Naive thymus-derived CD4-positive, alpha-beta T cell (primary cell): ENCODE data around the gene RAD54L. TPM values are rescaled to one million over a fixed set of nuclear protein-coding genes. Genes with fewer than 3 reads are reported as not detected.
A peak's percentile ranks its signal among the peaks of the same experiment; 100 is the strongest.

ENCODE experiments used
- ATAC-seq: fragments of 150-1000 bp; cut with Tn5 transposase; 2 replicates; pipeline ENCODE4 v1.10.0; 2021; ENCODE audit warnings: mild to moderate bottlenecking, moderate library complexity
- CTCF ChIA-PET: fragments of 350-600 bp; sonication (Branson Sonifier 250); formaldehyde crosslinking; loops from one replicate; lab custom pipeline; 2021; ENCODE audit warnings: antibody characterized with exemption; lab: Charles Lee
- POLR2A ChIA-PET: fragments of 350-600 bp; sonication (Branson Sonifier 250); formaldehyde crosslinking; loops from one replicate; lab custom pipeline; 2021; ENCODE audit warnings: antibody characterized with exemption, inconsistent platforms; lab: Charles Lee
- DNase-seq, 9 donors: peaks; one replicate each; pipeline versions ENCODE4 v3.0.0 to v3.0.0-alpha.2; 2020 to 2022; ENCODE audit warnings: mixed read lengths in 1 of 9
- H3K27ac ChIP-seq: one replicate; pipeline ENCODE4 v1.7.0; 2013; ENCODE audit warnings: mild to moderate bottlenecking, low read depth, low read length, moderate library complexity
- H3K27me3 ChIP-seq, 2 donors: one replicate each; pipeline ENCODE4 v1.7.0; 2013; ENCODE audit warnings: low read length in 2 of 2, mild to moderate bottlenecking in 2 of 2, moderate library complexity in 2 of 2; ENCODE audit not compliant: control insufficient read depth in 2 of 2, insufficient read depth in 2 of 2
- H3K36me3 ChIP-seq, 3 experiments: 1 replicate in 2 of 3; 2 replicates in 1 of 3; pipeline ENCODE4 v1.7.0; 2013; ENCODE audit warnings: low read length in 3 of 3, mild to moderate bottlenecking in 3 of 3, moderate library complexity in 1 of 3; ENCODE audit not compliant: insufficient read depth in 3 of 3, control insufficient read depth in 2 of 3
- H3K4me1 ChIP-seq, 2 donors: one replicate each; pipeline ENCODE4 v1.7.0; 2013; ENCODE audit warnings: low read length in 2 of 2, mild to moderate bottlenecking in 2 of 2, moderate library complexity in 1 of 2; ENCODE audit not compliant: control insufficient read depth in 2 of 2, insufficient read depth in 2 of 2
- H3K4me3 ChIP-seq: 2 replicates; pipeline ENCODE4 v1.7.0; 2013; ENCODE audit warnings: mild to moderate bottlenecking, low read length
- H3K9me3 ChIP-seq, 3 experiments: 1 replicate in 2 of 3; 2 replicates in 1 of 3; pipeline ENCODE4 v1.7.0; 2013; ENCODE audit warnings: low read length in 3 of 3; ENCODE audit not compliant: control insufficient read depth in 2 of 3
- H3K27ac Mint-ChIP-seq, 9 donors: one replicate each; pipeline ENCODE4 v1.8.0; 2020 to 2022; ENCODE audit warnings: mixed read lengths in 9 of 9, mild to moderate bottlenecking in 8 of 9, moderate library complexity in 5 of 9, inconsistent platforms in 2 of 9
- H3K27me3 Mint-ChIP-seq, 5 donors: one replicate each; pipeline ENCODE4 v1.8.0; 2021 to 2022; ENCODE audit warnings: mixed read lengths in 5 of 5, mild to moderate bottlenecking in 1 of 5
- H3K36me3 Mint-ChIP-seq, 5 donors: one replicate each; pipeline ENCODE4 v1.8.0; 2020 to 2022; ENCODE audit warnings: mixed read lengths in 5 of 5, mild to moderate bottlenecking in 3 of 5, inconsistent platforms in 1 of 5
- H3K4me1 Mint-ChIP-seq, 7 donors: one replicate each; pipeline ENCODE4 v1.8.0; 2020 to 2022; ENCODE audit warnings: mixed read lengths in 7 of 7, mild to moderate bottlenecking in 3 of 7, inconsistent platforms in 1 of 7
- H3K4me3 Mint-ChIP-seq, 10 donors: one replicate each; pipeline ENCODE4 v1.8.0; 2020 to 2022; ENCODE audit warnings: mild to moderate bottlenecking in 10 of 10, mixed read lengths in 10 of 10, moderate library complexity in 6 of 10, inconsistent platforms in 2 of 10
- H3K9me3 Mint-ChIP-seq, 11 donors: one replicate each; pipeline ENCODE4 v1.8.0; 2020 to 2022; ENCODE audit warnings: mixed read lengths in 11 of 11, mild to moderate bottlenecking in 4 of 11, inconsistent platforms in 1 of 11, moderate library complexity in 1 of 11
- intact Hi-C, 2 donors: fragments of 100-400 bp; cut with micrococcal nuclease; formaldehyde crosslinking; loops; one replicate each; pipeline ENCODE4 v1.15.1; 2023
- polyA plus RNA-seq, 2 donors: library from polyadenylated mRNA; unstranded; fragments of 300-500 nt; fragmentation: Illumina TruSeq; gene quantifications; one replicate each; pipeline ENCODE4 v1.2.3, GENCODE V29; 2021
- total RNA-seq, 6 experiments: library from RNA in 5 of 6; stranded (reverse) in 5 of 6; gene quantifications; 1 replicate in 5 of 6; 2 replicates in 1 of 6; pipeline ENCODE4 v1.2.3 and lab custom pipeline; 2021 to 2026

The RAD54L gene
- total RNA-seq = 10 to 100 TPM in 1 of 5 experiments, 1 to 10 TPM in 3, under 1 TPM in 1; 0.94 to 31.9 (median 2.1) TPM
- 1 to 10 TPM in 1 of 2 donors, not detected in 1; 1.2 TPM for polyA plus RNA-seq
- 0.67 reads per million for total RNA-seq (lab: John Stamatoyannopoulos, UW)

DNA sequence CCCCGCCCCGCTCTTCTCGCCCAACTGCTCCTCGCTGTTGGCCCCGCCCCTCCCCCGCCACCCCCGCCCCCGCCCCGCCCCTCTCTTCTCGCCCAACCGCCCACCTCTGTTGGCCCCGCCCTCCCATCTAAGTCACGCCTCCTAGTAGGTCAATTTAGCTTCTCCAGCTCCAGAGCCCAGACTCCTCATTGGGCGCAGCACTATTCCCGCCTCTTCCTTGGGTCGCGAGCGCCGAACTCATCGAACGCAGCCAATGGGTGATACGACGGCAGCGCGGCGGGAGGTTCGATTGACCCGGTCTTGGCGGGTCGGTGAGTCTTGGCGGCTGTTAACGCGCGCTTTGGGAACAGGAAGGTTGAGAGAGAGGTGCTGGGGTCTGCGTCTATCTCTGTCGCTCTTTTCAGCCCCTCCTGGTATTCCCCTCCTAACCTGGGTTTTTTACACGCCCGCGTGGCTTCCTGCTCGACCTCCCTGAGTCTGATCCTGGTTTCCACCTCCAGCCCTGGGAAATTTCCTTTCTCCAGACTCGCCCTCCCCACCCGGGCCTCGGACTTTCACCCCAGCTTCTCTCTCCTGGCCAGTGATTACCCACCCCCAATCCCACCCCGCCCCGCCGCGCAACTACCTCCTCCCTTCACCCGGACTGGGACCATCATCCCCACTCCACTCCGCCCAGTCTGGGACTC is at the start of gene RAD54L:
Gene RAD54L (plus strand): TSS at position 328 of the 686 bp plus-strand sequence. CDS start 643 bp downstream, outside the sequence.
- Mint-ChIP-seq H3K4me1 (peaks cover 0 to 41% (median 17%) of the 10 kb centered on the region in 7 donors), H3K9me3 (no peaks in the 10 kb centered on the region), H3K27me3 (no peaks in the 10 kb centered on the region), H3K4me3 (peak within 1 kb of the TSS; percentile 86 to 100 (median 94)), H3K36me3 (peaks cover 0 to 18% (median 0%) of the 10 kb centered on the region in 5 donors), H3K27ac (peak within 1 kb of the TSS; percentile 62 to 96 (median 78))
- no peaks in the 10 kb centered on the region for H3K9me3 ChIP-seq
- H3K4me1 ChIP-seq = peaks cover 4 to 8% of the 10 kb centered on the region in 2 donors
- POLR2A ChIA-PET = interaction anchor here (0.6 to 2.4 kb wide), 7 partner anchors 50 to 908 kb away, joined by 3 to 9 read pairs (median 3); partner anchors contain the start of genes LRRC41, NSUN4, POMGNT1 and UQCRH
- DNase-seq (peak; percentile 83 to 97 (median 95)), ATAC-seq (peak; percentile 99)
- H3K27me3 ChIP-seq = no peaks in the 10 kb centered on the region
- H3K36me3 ChIP-seq = no peaks in the 10 kb centered on the region
- intact Hi-C loops = loop anchor here (1.0 to 5.0 kb wide), 15 partner anchors 49 to 1573 kb away; partner anchors contain the start of genes LRRC41 (in 2 of the 2), MKNK1 (in 2 of the 2), NSUN4 (in 2 of the 2) and POMGNT1 (in 2 of the 2)
- peak within 1 kb of the TSS; percentile 89 for H3K4me3 ChIP-seq
- peak within 1 kb of the TSS; percentile 66 for H3K27ac ChIP-seq
- CTCF ChIA-PET = interaction anchor here (0.5 to 0.9 kb wide), 2 partner anchors 99 to 1233 kb away, joined by 3 read pairs; no protein-coding TSS in a partner anchor

GRCh38 chr1:46197964-46198811 is 49.4 kb upstream of the RAD54L start, which contains the start of gene POMGNT1:
POMGNT1 (minus strand) TSS chr1:46198434; CDS start chr1:46197821, 613 bp downstream.
- H3K4me3 Mint-ChIP-seq = peak within 1 kb of the TSS; percentile 78 to 88 (median 84)
- H3K4me1 Mint-ChIP-seq = peaks cover 18 to 44% (median 30%) of the 10 kb centered on the region in 7 donors
- peaks cover 0 to 6% (median 0%) of the 10 kb centered on the region in 5 donors for H3K27me3 Mint-ChIP-seq
- Histone ChIP-seq H3K9me3 (no peaks in the 10 kb centered on the region), H3K36me3 (peaks cover 0 to 37% (median 4%) of the 10 kb centered on the region in 3 experiments), H3K27ac (peak within 1 kb of the TSS; percentile 90), H3K27me3 (no peaks in the 10 kb centered on the region), H3K4me1 (peaks cover 13 to 22% of the 10 kb centered on the region in 2 donors), H3K4me3 (peak within 1 kb of the TSS; percentile 84)
- peak; percentile 97 for ATAC-seq
- ChIA-PET POLR2A (interaction anchor here (0.6 to 2.1 kb wide), 5 partner anchors 11 to 889 kb away, joined by 3 to 7 read pairs (median 3); no protein-coding TSS in a partner anchor), CTCF (no interaction called here)
- intact Hi-C loops = loop anchor here (1.0 to 2.0 kb wide), 5 partner anchors 25 to 511 kb away; partner anchors contain the start of genes RAD54L (in 2 of the 2), LRRC41 (in 1 of the 2) and UQCRH (in 1 of the 2)
- H3K27ac Mint-ChIP-seq = peak within 1 kb of the TSS; percentile 44 to 90 (median 83)
- H3K36me3 Mint-ChIP-seq = peaks cover 0 to 15% (median 6%) of the 10 kb centered on the region in 5 donors
- peak; percentile 60 to 88 (median 76) for DNase-seq
- H3K9me3 Mint-ChIP-seq = no peaks in the 10 kb centered on the region

DNA sequence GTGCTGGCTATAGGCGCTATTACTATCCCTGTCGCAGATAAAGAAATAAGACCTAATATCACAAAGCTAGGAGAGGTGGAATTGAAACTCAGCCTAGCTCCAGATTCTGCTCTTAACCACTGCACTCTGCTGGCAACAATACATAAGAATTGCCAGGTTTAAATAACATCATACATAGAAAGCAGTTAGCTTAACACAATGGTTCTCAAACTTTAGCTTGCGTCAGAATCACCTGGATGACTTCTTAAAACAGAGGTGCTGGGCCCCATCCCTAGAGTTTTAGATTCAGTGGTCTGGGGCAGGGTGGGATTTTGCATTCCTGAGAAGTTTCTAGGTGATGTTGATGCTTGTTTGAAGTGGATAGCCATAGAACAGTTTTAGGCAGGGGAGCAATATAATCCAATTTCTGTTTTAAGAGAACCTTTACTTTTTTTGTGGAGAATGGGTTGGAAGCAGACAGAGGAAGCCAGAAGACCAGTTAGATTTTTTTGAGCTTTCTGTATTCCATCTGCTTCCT is 48.3 kb upstream of the RAD54L start:
- Histone ChIP-seq H3K27ac (no peak overlapping the region), H3K4me1 (peaks cover 16 to 22% of the 10 kb centered on the region in 2 donors), H3K9me3 (no peaks in the 10 kb centered on the region), H3K4me3 (no peak overlapping the region), H3K27me3 (no peaks in the 10 kb centered on the region), H3K36me3 (peaks cover 0 to 26% (median 4%) of the 10 kb centered on the region in 3 experiments)
- H3K27me3 Mint-ChIP-seq = peaks cover 0 to 6% (median 0%) of the 10 kb centered on the region in 5 donors
- peak overlapping the region; percentile 78 to 88 (median 84) for H3K4me3 Mint-ChIP-seq
- no peaks in the 10 kb centered on the region for H3K9me3 Mint-ChIP-seq
- DNase-seq = no peak
- ChIA-PET CTCF (no interaction called here), POLR2A (interaction anchor here (2.1 kb wide), 1 partner anchor 45 kb away, joined by 5 read pairs; no protein-coding TSS in a partner anchor)
- no peak for ATAC-seq
- H3K27ac Mint-ChIP-seq = peak overlapping the region in 8 of 9 donors; percentile 6 to 83 (median 50)
- intact Hi-C loops = loop anchor here in 1 of 2 donors (2.0 kb wide), 1 partner anchor 24 kb away; no protein-coding TSS in a partner anchor
- peaks cover 0 to 13% (median 6%) of the 10 kb centered on the region in 5 donors for H3K36me3 Mint-ChIP-seq
- H3K4me1 Mint-ChIP-seq = peaks cover 27 to 54% (median 39%) of the 10 kb centered on the region in 7 donors

DNA sequence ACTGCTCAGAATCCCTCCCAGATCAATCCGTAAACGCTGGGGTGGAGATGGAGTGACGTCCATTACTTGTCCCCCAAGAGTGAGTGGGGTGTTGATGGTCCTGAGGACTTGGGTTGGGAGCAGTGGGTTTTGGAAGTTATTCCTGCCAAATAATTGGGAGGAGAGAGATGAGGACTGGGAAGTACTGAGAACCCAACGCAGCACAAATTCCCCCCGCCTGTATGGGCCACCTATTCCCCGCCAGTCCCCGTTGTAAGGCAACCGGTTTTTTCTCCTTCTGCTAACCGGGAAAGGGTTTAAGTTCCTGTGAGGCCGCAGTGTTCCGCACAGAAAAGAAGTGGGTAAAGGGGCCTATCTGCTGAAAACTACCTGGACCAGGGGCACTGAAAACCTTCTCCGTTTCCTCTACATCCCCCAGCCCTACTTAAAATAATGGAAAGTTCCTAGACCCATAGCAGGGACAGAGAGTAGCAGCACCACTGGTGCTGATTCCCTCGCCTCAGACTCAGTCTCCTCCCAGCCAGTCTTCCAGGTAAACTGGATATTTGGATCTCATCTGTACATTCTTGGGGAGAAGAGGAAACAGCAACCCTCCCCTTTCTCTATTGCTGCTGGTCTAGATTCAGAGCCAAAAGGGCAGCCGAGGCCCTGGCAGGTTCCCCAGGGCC is 43.7 kb upstream of the RAD54L start:
- no peaks in the 10 kb centered on the region for H3K27me3 ChIP-seq
- Mint-ChIP-seq H3K9me3 (no peaks in the 10 kb centered on the region), H3K4me3 (peak overlapping the region; percentile 3 to 96 (median 88)), H3K27ac (peak overlapping the region in 3 of 9 donors; percentile 43 to 70 (median 49)), H3K4me1 (peaks cover 19 to 37% (median 24%) of the 10 kb centered on the region in 7 donors), H3K27me3 (peaks cover 0 to 6% (median 0%) of the 10 kb centered on the region in 5 donors), H3K36me3 (peaks cover 0 to 4% (median 0%) of the 10 kb centered on the region in 5 donors)
- no peaks in the 10 kb centered on the region for H3K36me3 ChIP-seq
- no peak overlapping the region for H3K27ac ChIP-seq
- peaks cover 3 to 6% of the 10 kb centered on the region in 2 donors for H3K4me1 ChIP-seq
- no peaks in the 10 kb centered on the region for H3K9me3 ChIP-seq
- ChIA-PET CTCF (interaction anchor here (1.3 kb wide), 1 partner anchor 20 kb away, joined by 6 read pairs; no protein-coding TSS in a partner anchor), POLR2A (no interaction called here)
- H3K4me3 ChIP-seq = peak overlapping the region; percentile 63
- ATAC-seq = no peak
- intact Hi-C loops = no loop called here
- DNase-seq = no peak

GRCh38 chr1:46204406-46204742 is 43.2 kb upstream of the RAD54L start:
- H3K27me3 Mint-ChIP-seq = peaks cover 0 to 6% (median 0%) of the 10 kb centered on the region in 5 donors
- Histone ChIP-seq H3K4me1 (peaks cover 1 to 3% of the 10 kb centered on the region in 2 donors), H3K4me3 (no peak overlapping the region), H3K9me3 (no peaks in the 10 kb centered on the region), H3K36me3 (no peaks in the 10 kb centered on the region), H3K27ac (no peak overlapping the region), H3K27me3 (no peaks in the 10 kb centered on the region)
- peak overlapping the region; percentile 3 to 96 (median 84) for H3K4me3 Mint-ChIP-seq
- no peak for ATAC-seq
- no peak for DNase-seq
- H3K9me3 Mint-ChIP-seq = no peaks in the 10 kb centered on the region
- peak overlapping the region in 3 of 9 donors; percentile 43 to 62 (median 49) for H3K27ac Mint-ChIP-seq
- intact Hi-C loops = no loop called here
- peaks cover 0 to 4% (median 0%) of the 10 kb centered on the region in 5 donors for H3K36me3 Mint-ChIP-seq
- H3K4me1 Mint-ChIP-seq = peaks cover 19 to 33% (median 21%) of the 10 kb centered on the region in 7 donors
- ChIA-PET CTCF (interaction anchor here (1.7 kb wide), 1 partner anchor 19 kb away, joined by 5 read pairs; no protein-coding TSS in a partner anchor), POLR2A (no interaction called here)
